Measurements from ENCODE around the gene ASIC2.
"Not testable (repeated sequence)": the region's sequence is repeated elsewhere in the genome, so short reads cannot be mapped to it uniquely, and the experiment has no call there.

Gene ASIC2

DNA sequence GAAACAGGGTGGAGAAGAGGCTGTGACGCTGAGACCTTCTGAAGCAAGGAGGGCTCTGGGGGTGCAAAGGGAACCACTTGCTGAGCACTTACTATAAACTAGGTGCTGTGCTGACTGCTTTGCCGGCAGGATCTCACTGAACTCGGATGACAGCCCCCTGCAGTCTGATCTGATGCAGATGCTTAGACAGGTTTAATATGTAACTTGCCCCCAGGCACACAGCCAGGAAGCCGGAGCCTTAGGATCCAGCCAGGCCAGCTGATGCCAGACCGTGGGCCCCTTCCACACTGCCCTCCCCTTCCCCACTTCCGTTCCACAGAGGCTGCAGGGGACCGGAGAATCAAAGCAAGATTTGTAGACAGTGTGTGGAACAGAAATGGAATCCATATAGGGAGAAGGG is 278.3 kb downstream of the ASIC2 start:
- DNase-seq = no peak

- DNase-seq = no peak
These were observed 279.3 kb downstream of the ASIC2 start for GRCh38 chr17:33013596-33014375.

DNA sequence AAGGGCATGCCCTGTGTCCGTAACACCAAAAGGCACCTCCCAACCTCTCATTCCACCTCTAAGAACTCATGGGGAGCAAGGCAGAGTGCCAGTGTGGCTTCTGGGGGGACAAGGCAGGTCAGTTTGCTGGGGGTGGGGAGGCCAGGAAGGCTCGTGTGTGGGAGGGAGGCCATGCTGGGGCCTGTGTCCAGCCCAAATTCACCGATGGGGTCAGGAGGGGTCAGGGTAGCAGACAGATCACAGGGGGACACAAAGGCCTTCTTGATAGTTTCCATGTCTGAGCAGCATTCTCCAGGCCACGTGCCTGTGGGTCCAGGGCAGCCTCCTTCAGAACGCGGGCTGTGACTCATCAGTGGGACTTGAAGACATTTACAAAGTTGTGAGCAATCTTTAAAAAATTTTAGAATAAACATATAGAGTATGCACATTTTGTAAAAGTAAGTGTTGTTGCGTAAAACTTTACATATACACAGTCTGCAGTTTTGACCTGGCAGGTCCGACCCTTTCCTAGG is 280.5 kb downstream of the ASIC2 start:
- no peak for DNase-seq

DNA sequence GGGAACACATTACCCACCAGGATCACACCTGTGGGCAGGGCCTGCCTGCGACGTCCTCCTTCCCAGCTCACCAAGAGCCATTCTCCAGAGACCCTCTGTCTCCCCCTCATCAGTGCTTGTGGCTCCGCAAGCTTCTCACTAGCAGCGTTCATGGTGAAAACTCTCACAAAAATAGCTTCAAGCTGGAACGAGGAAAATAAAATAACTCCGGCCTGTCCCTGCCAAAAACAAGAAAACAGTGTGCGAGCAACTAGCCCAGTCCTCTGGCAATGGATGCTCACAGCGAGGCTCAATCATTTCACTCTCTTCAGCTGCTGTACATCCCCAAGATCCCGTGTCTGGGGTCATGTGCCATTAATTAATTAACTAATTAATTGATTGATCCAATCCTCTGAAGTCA is 283.5 kb downstream of the ASIC2 start:
- no peak for DNase-seq

DNA sequence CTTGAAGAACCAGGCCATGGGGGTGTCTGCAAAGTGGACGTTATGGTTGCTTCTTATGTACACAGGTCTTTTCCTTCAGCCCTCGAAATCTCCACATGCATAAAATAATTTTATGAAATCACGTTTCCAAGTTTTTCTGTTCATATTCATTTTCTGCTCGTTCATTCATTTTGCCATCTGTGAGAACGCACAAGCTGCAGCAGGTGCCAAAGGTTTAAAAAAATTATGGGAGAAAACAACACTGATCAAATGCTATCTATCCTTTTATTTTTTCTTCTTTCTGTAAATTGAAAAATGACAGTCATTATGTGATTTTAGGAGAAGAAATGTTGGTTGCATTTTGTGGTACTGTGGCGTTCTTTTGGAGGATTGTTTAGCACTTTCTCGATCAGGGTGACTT is 285.9 kb downstream of the ASIC2 start:
- DNase-seq = no peak

GRCh38 chr17:33002246-33002645 is 290.8 kb downstream of the ASIC2 start:
- no peak for DNase-seq

GRCh38 chr17:32998887-32999228 is 294.2 kb downstream of the ASIC2 start:
- DNase-seq = no peak

GRCh38 chr17:32998111-32998886 is 294.8 kb downstream of the ASIC2 start:
- DNase-seq = peak; percentile 35

GRCh38 chr17:32995416-32996045 is 297.6 kb downstream of the ASIC2 start:
- no peak for DNase-seq

GRCh38 chr17:32993977-32994376 is 299.1 kb downstream of the ASIC2 start:
- no peak for DNase-seq

- DNase-seq = no peak
These were observed 300.6 kb downstream of the ASIC2 start for GRCh38 chr17:32992321-32993033.

- no peak for DNase-seq
These were observed 304.5 kb downstream of the ASIC2 start for GRCh38 chr17:32988481-32989101.

- not testable (repeated sequence) for DNase-seq
These were observed 305.2 kb downstream of the ASIC2 start for GRCh38 chr17:32987868-32988267.

- not testable (repeated sequence) for DNase-seq
These were observed 305.7 kb downstream of the ASIC2 start for GRCh38 chr17:32987453-32987805.

GRCh38 chr17:32985050-32985756 is 307.9 kb downstream of the ASIC2 start:
- no peak for DNase-seq

GRCh38 chr17:32981611-32982010 is 311.5 kb downstream of the ASIC2 start:
- DNase-seq = not testable (repeated sequence)

GRCh38 chr17:32980230-32980629 is 312.9 kb downstream of the ASIC2 start:
- no peak for DNase-seq

DNA sequence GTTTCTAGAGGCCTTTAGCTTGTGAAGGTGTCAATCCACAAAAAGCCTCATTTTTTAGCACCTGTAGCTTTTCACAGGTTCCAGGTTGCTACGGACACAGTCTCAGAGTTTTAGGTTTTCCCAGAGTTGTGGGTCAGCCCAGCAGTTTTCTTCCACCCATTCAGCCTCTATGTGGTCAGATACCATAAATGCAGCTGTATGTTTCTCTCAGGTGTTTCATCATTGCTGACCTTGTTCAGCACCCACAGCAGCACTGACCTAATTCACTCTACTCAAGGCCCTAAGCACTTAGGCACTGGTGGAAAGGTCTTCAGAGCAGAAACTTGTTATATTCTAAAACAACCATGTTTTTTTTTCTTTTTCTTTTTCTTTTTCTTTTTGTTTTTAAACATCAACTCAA is 316.5 kb downstream of the ASIC2 start:
- no peak for DNase-seq

DNA sequence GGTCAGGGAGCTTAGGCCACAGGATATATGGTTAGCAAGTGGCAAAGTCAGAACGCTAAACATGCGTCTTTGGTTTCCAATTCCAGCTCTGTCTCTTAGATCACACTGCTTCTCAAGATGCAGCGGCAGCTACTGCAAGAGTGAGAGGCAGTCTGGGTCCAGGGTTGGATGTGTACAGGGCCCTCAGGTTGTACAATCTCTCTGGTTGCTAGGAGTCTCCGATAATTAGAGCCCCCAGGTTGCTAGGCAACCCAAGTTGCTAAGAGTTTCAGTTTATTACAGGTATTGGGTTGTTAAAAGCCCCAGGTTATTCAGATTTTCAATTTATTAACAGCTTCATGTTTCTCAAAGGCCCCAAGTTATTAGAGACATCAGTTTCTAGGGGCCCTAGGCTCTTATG is 317.0 kb downstream of the ASIC2 start:
- DNase-seq = peak; percentile 6

DNA sequence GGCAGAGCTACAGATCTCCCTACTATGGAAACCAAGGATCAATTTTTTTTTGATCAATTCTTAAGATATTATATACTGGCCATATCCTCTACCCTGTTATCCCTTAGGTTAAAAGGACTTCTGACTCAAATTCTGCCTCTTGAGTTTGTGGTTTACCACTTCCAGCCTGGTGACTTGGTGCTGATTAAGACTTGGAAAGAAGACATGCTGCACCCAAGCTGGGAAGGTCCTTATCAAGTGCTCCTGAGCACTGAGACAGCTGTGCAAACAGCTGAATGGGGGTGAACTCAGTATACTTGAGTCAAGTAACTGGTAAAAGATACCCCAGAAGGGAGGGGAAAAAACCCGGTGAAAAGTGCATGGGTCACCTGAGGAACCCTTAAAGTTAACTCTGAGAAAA is 321.9 kb downstream of the ASIC2 start:
- no peak for DNase-seq

GRCh38 chr17:32970281-32970680 is 322.8 kb downstream of the ASIC2 start:
- no peak for DNase-seq

GRCh38 chr17:32969231-32969630 is 323.9 kb downstream of the ASIC2 start:
- not testable (repeated sequence) for DNase-seq
